SK-N-SH (cell line): ENCODE data around the gene ZFC3H1. TPM values are rescaled to one million over a fixed set of nuclear protein-coding genes. Genes with fewer than 3 reads are reported as not detected.

Source experiments
- CTCF ChIA-PET: fragments of 300-600, 350-600 bp; formaldehyde crosslinking; extraction: SDS; loops from one replicate; lab custom pipeline; 2021; lab: Yijun Ruan, JAX
- POLR2A ChIA-PET: fragments of 350-600 bp; sonication (Branson Sonifier 250); formaldehyde crosslinking; extraction: SDS; loops from one replicate; lab custom pipeline; 2020; ENCODE audit warnings: antibody characterized with exemption, inconsistent platforms; lab: Yijun Ruan, JAX
- DNase-seq: peaks from one replicate; pipeline ENCODE4 v3.0.0; 2012
- H2AFZ ChIP-seq: fragments of 200-600 bp; sonication (generic); 2 replicates; pipeline ENCODE4 v1.8.1; 2016; ENCODE audit warnings: antibody characterized with exemption, mild to moderate bottlenecking, low read depth
- H3F3A ChIP-seq: fragments of 200-600 bp; sonication (generic); replicated peaks from 2 replicates; pipeline ENCODE3; 2016; ENCODE audit warnings: antibody characterized with exemption, mild to moderate bottlenecking; ENCODE audit not compliant: insufficient read depth
- H3K27ac ChIP-seq, 2 experiments: fragments of 200-500 bp in 1 of 2; fragments of 200-600 bp in 1 of 2; sonication (Bioruptor generic) in 1 of 2; sonication (generic), shearing (Covaris generic) in 1 of 2; 2 replicates each; pipeline versions ENCODE4 v1.5.1 to v1.6.1; 2014 to 2016; ENCODE audit warnings: low read depth in 2 of 2, inconsistent platforms in 1 of 2, low read length in 1 of 2, mild to moderate bottlenecking in 1 of 2, mixed read lengths in 1 of 2
- H3K27me3 ChIP-seq: fragments of 200-600 bp; sonication (generic), shearing (Covaris generic); 2 replicates; pipeline ENCODE4 v1.6.1; 2016; ENCODE audit warnings: mixed run types; ENCODE audit not compliant: insufficient read depth
- H3K36me3 ChIP-seq, 2 experiments: fragments of 200-500 bp in 1 of 2; fragments of 200-600 bp in 1 of 2; sonication (Bioruptor generic) in 1 of 2; sonication (generic) in 1 of 2; replicated peaks in 1 of 2; 2 replicates each; pipeline versions ENCODE3 to v1.5.1; 2014 to 2016; ENCODE audit warnings: low read length in 1 of 2, mild to moderate bottlenecking in 1 of 2; ENCODE audit not compliant: insufficient read depth in 2 of 2, control insufficient read depth in 1 of 2
- H3K4me1 ChIP-seq, 2 experiments: fragments of 200-500 bp in 1 of 2; fragments of 200-600 bp in 1 of 2; sonication (Bioruptor generic) in 1 of 2; sonication (generic), shearing (Covaris generic) in 1 of 2; 2 replicates each; pipeline versions ENCODE4 v1.5.1 to v1.6.1; 2014 to 2016; ENCODE audit warnings: low read depth in 1 of 2, low read length in 1 of 2, mixed run types in 1 of 2; ENCODE audit not compliant: insufficient read depth in 2 of 2, control insufficient read depth in 1 of 2
- H3K4me2 ChIP-seq: fragments of 200-600 bp; sonication (generic), shearing (Covaris generic); 2 replicates; pipeline ENCODE4 v1.6.1; 2017; ENCODE audit warnings: mixed run types
- H3K4me3 ChIP-seq, 2 experiments: fragments of 200-500 bp in 1 of 2; fragments of 200-600 bp in 1 of 2; sonication (Bioruptor generic) in 1 of 2; sonication (generic), shearing (Covaris generic) in 1 of 2; 2 replicates each; pipeline versions ENCODE4 v1.5.1 to v1.8.1; 2014 to 2016; ENCODE audit warnings: low read depth in 2 of 2, inconsistent platforms in 1 of 2, low read length in 1 of 2, mild to moderate bottlenecking in 1 of 2, mixed read lengths in 1 of 2, moderate library complexity in 1 of 2
- H3K79me2 ChIP-seq: fragments of 200-600 bp; sonication (generic); 2 replicates; pipeline ENCODE4 v1.8.1; 2017; ENCODE audit warnings: mild to moderate bottlenecking; ENCODE audit not compliant: insufficient read depth
- H3K9ac ChIP-seq: fragments of 200-600 bp; sonication (generic); 2 replicates; pipeline ENCODE4 v1.6.1; 2017; ENCODE audit warnings: mixed run types
- H3K9me2 ChIP-seq: fragments of 200-600 bp; sonication (generic); 2 replicates; pipeline ENCODE4 v1.6.1; 2017; ENCODE audit warnings: mixed run types
- H3K9me3 ChIP-seq: fragments of 200-600 bp; sonication (generic); 2 replicates; pipeline ENCODE4 v1.6.1; 2017; ENCODE audit warnings: mixed run types, mild to moderate bottlenecking, moderate library complexity
- H4K20me1 ChIP-seq: fragments of 200-600 bp; sonication (generic); 2 replicates; pipeline ENCODE4 v1.6.1; 2017; ENCODE audit warnings: mild to moderate bottlenecking, mixed run types; ENCODE audit not compliant: insufficient read depth
- CHD2 ChIP-seq: fragments of 150-350 bp; IDR thresholded peaks from 2 replicates; pipeline ENCODE4 v1.6.1; 2018; ENCODE audit warnings: low read length; ENCODE audit not compliant: partially characterized antibody
- ELF1 ChIP-seq: IDR thresholded peaks from 2 replicates; pipeline ENCODE4 v1.4.0; 2012
- EZH2phosphoT487 ChIP-seq: fragments of 200-600 bp; sonication (generic); IDR thresholded peaks from 2 replicates; pipeline ENCODE4 v1.6.1; 2017; ENCODE audit warnings: low read depth, mixed run types, mild to moderate bottlenecking, antibody characterized with exemption, moderate library complexity, borderline replicate concordance
- FOXJ3 ChIP-seq: sonication (generic); formaldehyde crosslinking; IDR thresholded peaks from 2 replicates; pipeline ENCODE4 v1.5.1; 2020; ENCODE audit warnings: mild to moderate bottlenecking, missing genetic modification reagents
- FOXM1 ChIP-seq: IDR thresholded peaks from 2 replicates; pipeline ENCODE4 v1.4.0; 2012; ENCODE audit warnings: low read depth, mild to moderate bottlenecking
- GATA2 ChIP-seq: sonication (generic); formaldehyde crosslinking; IDR thresholded peaks from 2 replicates; pipeline ENCODE4 v1.5.0; 2020; ENCODE audit warnings: mild to moderate bottlenecking, missing genetic modification reagents
- MEF2A ChIP-seq: IDR thresholded peaks from 2 replicates; pipeline ENCODE4 v1.4.0; 2012; ENCODE audit warnings: low read depth, borderline replicate concordance
- MXI1 ChIP-seq: IDR thresholded peaks from 2 replicates; pipeline ENCODE4 v1.6.1; 2012; ENCODE audit warnings: mild to moderate bottlenecking, low read depth, low read length, improper control_type of control experiment
- RAD21 ChIP-seq: IDR thresholded peaks from 2 replicates; pipeline ENCODE4 v1.6.1; 2012; ENCODE audit warnings: mild to moderate bottlenecking, low read length
- RCOR1 ChIP-seq: fragments of 150-350 bp; IDR thresholded peaks from 2 replicates; pipeline ENCODE4 v1.6.1; 2017; ENCODE audit warnings: antibody characterized with exemption, low read length
- RXRA ChIP-seq: IDR thresholded peaks from 2 replicates; pipeline ENCODE4 v1.4.0; 2012; ENCODE audit warnings: low read depth, mild to moderate bottlenecking, borderline replicate concordance
- SIN3A ChIP-seq: IDR thresholded peaks from 2 replicates; pipeline ENCODE4 v1.6.1; 2012; ENCODE audit warnings: low read depth, mild to moderate bottlenecking, low read length, moderate library complexity, borderline replicate concordance
- TAF1 ChIP-seq: IDR thresholded peaks from 2 replicates; pipeline ENCODE4 v1.6.1; 2012; ENCODE audit warnings: low read depth, mild to moderate bottlenecking, low read length, moderate library complexity, borderline replicate concordance
- TEAD4 ChIP-seq: IDR thresholded peaks from 2 replicates; pipeline ENCODE4 v1.4.0; 2012; ENCODE audit warnings: mild to moderate bottlenecking, borderline replicate concordance; ENCODE audit not compliant: insufficient read depth
- WGBS: methylation state at CpG from one replicate; pipeline ENCODE4 v1.1.6; 2017; ENCODE audit warnings: low lambda C conversion rate; 5-methylcytosine and 5-hydroxymethylcytosine counted together
- polyA plus RNA-seq, 3 experiments: library from polyadenylated mRNA; depleted of rRNA; stranded (reverse); fragments of >200 nt; gene quantifications; 2 replicates each; pipeline ENCODE4 v1.2.3, GENCODE V29; 2012
- TF ChIP-seq, protein P1 (sequence below): fragments of 200-600 bp; sonication (generic); IDR thresholded peaks from 2 replicates; pipeline ENCODE4 v1.6.1; 2017; ENCODE audit warnings: antibody characterized with exemption, mild to moderate bottlenecking, moderate library complexity
- TF ChIP-seq, protein P2 (sequence below): IDR thresholded peaks from 2 replicates; pipeline ENCODE4 v1.4.0; 2012; ENCODE audit warnings: low read depth
- TF ChIP-seq, protein P3 (sequence below): fragments of 150-350 bp; IDR thresholded peaks from 2 replicates; pipeline ENCODE4 v1.6.1; 2017; ENCODE audit warnings: antibody characterized with exemption, low read length, low read depth, borderline replicate concordance
- TF ChIP-seq, protein P4 (sequence below): IDR thresholded peaks from 2 replicates; pipeline ENCODE4 v1.4.0; 2012; ENCODE audit warnings: low read depth, borderline replicate concordance
- TF ChIP-seq, protein P5 (sequence below): IDR thresholded peaks from 2 replicates; pipeline ENCODE4; 2012

The ZFC3H1 gene
- polyA plus RNA-seq, 1 of the 3 experiments (the other 2 are of a cell fraction), result 19.1 TPM

DNA sequence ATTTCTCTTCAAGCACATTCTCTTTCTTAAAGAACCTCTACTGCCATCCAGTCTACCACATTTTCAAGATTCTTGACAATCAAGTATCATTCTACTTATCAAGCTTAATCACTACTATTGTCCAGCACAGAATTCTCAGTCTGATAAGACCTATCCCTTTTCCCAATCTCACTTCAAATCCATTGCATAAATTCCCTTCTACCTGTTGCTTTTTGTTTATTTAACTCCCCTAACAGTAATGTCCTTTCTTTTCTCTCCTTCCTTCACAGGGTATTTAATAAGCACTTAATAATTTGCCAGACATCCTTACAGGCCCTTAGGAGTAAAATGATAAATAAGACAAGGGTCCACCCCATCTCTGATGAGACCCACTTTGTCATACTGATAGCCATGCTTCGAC, 41.7 kb downstream of the ZFC3H1 start:
- TF ChIP-seq, protein P1, sequence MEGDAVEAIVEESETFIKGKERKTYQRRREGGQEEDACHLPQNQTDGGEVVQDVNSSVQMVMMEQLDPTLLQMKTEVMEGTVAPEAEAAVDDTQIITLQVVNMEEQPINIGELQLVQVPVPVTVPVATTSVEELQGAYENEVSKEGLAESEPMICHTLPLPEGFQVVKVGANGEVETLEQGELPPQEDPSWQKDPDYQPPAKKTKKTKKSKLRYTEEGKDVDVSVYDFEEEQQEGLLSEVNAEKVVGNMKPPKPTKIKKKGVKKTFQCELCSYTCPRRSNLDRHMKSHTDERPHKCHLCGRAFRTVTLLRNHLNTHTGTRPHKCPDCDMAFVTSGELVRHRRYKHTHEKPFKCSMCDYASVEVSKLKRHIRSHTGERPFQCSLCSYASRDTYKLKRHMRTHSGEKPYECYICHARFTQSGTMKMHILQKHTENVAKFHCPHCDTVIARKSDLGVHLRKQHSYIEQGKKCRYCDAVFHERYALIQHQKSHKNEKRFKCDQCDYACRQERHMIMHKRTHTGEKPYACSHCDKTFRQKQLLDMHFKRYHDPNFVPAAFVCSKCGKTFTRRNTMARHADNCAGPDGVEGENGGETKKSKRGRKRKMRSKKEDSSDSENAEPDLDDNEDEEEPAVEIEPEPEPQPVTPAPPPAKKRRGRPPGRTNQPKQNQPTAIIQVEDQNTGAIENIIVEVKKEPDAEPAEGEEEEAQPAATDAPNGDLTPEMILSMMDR, result no peak
- TF ChIP-seq RAD21, result no peak
- no peak for TF ChIP-seq TEAD4
- TF ChIP-seq FOXJ3, result no peak
- TF ChIP-seq, protein P2, sequence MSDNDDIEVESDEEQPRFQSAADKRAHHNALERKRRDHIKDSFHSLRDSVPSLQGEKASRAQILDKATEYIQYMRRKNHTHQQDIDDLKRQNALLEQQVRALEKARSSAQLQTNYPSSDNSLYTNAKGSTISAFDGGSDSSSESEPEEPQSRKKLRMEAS, result no peak
- no peak for TF ChIP-seq FOXM1
- TF ChIP-seq, protein P3, sequence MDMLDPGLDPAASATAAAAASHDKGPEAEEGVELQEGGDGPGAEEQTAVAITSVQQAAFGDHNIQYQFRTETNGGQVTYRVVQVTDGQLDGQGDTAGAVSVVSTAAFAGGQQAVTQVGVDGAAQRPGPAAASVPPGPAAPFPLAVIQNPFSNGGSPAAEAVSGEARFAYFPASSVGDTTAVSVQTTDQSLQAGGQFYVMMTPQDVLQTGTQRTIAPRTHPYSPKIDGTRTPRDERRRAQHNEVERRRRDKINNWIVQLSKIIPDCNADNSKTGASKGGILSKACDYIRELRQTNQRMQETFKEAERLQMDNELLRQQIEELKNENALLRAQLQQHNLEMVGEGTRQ, result no peak
- no peak for TF ChIP-seq EZH2phosphoT487
- no peak for TF ChIP-seq SIN3A
- no peak for TF ChIP-seq GATA2 (CRISPR knock-in tag)
- no peak for TF ChIP-seq TAF1
- TF ChIP-seq, protein P4, sequence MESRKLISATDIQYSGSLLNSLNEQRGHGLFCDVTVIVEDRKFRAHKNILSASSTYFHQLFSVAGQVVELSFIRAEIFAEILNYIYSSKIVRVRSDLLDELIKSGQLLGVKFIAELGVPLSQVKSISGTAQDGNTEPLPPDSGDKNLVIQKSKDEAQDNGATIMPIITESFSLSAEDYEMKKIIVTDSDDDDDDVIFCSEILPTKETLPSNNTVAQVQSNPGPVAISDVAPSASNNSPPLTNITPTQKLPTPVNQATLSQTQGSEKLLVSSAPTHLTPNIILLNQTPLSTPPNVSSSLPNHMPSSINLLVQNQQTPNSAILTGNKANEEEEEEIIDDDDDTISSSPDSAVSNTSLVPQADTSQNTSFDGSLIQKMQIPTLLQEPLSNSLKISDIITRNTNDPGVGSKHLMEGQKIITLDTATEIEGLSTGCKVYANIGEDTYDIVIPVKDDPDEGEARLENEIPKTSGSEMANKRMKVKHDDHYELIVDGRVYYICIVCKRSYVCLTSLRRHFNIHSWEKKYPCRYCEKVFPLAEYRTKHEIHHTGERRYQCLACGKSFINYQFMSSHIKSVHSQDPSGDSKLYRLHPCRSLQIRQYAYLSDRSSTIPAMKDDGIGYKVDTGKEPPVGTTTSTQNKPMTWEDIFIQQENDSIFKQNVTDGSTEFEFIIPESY, result no peak
- TF ChIP-seq RXRA, result no peak
- TF ChIP-seq, protein P5, sequence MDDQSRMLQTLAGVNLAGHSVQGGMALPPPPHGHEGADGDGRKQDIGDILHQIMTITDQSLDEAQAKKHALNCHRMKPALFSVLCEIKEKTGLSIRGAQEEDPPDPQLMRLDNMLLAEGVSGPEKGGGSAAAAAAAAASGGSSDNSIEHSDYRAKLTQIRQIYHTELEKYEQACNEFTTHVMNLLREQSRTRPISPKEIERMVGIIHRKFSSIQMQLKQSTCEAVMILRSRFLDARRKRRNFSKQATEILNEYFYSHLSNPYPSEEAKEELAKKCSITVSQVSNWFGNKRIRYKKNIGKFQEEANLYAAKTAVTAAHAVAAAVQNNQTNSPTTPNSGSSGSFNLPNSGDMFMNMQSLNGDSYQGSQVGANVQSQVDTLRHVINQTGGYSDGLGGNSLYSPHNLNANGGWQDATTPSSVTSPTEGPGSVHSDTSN, result no peak
- TF ChIP-seq MXI1, result no peak
- TF ChIP-seq RCOR1, result no peak
- no peak for TF ChIP-seq MEF2A
- TF ChIP-seq ELF1, result no peak
- TF ChIP-seq CHD2, result no peak
- no peaks in the 10 kb centered on the region; the same call in 1 of the 2 replicates for H4K20me1 ChIP-seq
- peaks cover 46% of the 10 kb centered on the region for H3K79me2 ChIP-seq
- no peak for DNase-seq
- 91% methylated on average over 1 of the region's 1 CpG for WGBS
- H3K9me3 ChIP-seq, result no peaks in the 10 kb centered on the region
- no peaks in the 10 kb centered on the region for H3K9me2 ChIP-seq
- no peaks in the 10 kb centered on the region for H3K27me3 ChIP-seq
- H3K4me3 ChIP-seq, result no peak overlapping the region
- peaks cover 18% of the 10 kb centered on the region for H3F3A ChIP-seq
- ChIA-PET CTCF (interaction anchor here (0.6 to 1.4 kb wide), 5 partner anchors 9 to 583 kb away, joined by 3 read pairs; no protein-coding TSS in a partner anchor), POLR2A (no interaction called here)
- H3K27ac ChIP-seq, result no peak overlapping the region
- no peak overlapping the region for H3K9ac ChIP-seq
- H3K4me2 ChIP-seq, result no peak overlapping the region
- H2AFZ ChIP-seq, result no peak overlapping the region
- H3K36me3 ChIP-seq, result peaks cover 92 to 93% of the 10 kb centered on the region in 2 experiments
- H3K4me1 ChIP-seq, result peaks cover 0 to 6% of the 10 kb centered on the region in 2 experiments; a peak in 1 of 4 replicates
